ENCODE measurements around the gene CYP2U1.

Gene CYP2U1

GRCh38 chr4:107978716-107979451 lies 47.5 kb downstream of the CYP2U1 start:
- DNase-seq, result peak in 41 of 56 donors; percentile 6 to 68 (median 39)

DNA sequence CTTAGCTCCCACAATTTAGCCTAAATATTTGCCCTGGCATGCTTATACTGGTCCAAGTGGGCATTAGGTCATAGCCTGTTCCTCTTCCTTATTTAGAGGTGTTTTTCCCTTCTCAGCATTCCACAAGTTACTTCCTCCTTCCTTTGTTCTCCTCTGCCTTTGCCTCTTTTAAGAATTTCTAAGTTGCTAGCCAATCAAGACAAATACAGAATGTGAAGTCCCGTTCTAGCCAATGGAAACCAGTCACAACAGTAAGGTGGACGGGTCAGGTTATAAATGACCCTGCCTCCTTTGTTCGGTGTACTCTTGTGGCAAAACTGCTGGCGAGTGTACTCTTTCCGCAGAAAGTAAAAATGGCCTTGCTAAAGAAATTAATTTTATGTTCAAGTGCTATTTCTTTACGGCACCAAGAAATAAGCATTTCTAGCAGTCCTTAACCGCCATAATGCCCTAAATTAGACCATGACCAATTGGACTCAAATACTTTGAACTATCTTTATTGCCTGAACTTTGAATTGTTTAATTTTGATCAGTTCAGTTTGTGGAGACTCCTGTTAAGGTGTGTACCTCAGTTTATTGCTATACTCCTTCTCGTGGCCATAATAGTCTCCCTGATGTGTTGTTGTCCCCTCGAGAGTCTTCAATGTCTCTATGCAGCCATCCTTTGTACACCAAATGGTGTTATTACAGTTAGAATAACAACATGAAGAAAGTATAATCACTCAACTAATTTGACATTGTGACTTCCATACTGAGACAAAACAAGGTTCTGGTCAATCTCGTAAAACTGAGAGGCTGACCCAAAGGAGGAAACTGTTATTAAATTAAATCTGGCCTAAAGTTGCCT lies 56.8 kb downstream of the CYP2U1 start:
- no peak for DNase-seq

- DNase-seq, result no peak
Measured at GRCh38 chr4:107988763-107989035, 57.4 kb downstream of the CYP2U1 start.

GRCh38 chr4:107989162-107989536 lies 57.8 kb downstream of the CYP2U1 start:
- no peak for DNase-seq

GRCh38 chr4:107989537-107990386 lies 58.4 kb downstream of the CYP2U1 start, which contains the start of gene HADH:
HADH (plus strand) TSS chr4:107989889; CDS start chr4:107989933, 44 bp downstream.
- peak; percentile 16 to 97 (median 91) for DNase-seq

GRCh38 chr4:107991945-107992630 lies 60.7 kb downstream of the CYP2U1 start:
- DNase-seq, result no peak

DNA sequence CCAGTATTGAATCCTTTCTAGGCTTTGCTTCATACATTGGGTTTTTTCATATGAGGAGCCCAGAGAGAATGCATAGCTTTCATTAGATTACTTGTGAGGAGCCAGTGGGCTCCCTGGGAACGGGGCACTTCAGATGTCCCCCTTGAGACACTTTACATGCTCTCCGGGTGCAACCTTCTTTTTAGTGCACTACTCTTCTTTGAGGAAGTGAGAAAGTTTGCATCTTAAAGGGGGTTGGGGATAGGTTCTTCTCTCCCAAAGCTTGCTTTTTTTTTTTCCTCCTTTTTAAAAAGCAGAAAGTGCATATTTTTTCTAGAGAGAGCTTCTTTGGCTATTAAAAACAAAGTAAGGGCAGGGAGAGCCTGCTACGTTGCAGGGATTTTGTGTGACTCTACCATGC lies 62.6 kb downstream of the CYP2U1 start:
- no peak for DNase-seq

- no peak for DNase-seq
Measured at GRCh38 chr4:107994894-107995293, 63.5 kb downstream of the CYP2U1 start.

DNA sequence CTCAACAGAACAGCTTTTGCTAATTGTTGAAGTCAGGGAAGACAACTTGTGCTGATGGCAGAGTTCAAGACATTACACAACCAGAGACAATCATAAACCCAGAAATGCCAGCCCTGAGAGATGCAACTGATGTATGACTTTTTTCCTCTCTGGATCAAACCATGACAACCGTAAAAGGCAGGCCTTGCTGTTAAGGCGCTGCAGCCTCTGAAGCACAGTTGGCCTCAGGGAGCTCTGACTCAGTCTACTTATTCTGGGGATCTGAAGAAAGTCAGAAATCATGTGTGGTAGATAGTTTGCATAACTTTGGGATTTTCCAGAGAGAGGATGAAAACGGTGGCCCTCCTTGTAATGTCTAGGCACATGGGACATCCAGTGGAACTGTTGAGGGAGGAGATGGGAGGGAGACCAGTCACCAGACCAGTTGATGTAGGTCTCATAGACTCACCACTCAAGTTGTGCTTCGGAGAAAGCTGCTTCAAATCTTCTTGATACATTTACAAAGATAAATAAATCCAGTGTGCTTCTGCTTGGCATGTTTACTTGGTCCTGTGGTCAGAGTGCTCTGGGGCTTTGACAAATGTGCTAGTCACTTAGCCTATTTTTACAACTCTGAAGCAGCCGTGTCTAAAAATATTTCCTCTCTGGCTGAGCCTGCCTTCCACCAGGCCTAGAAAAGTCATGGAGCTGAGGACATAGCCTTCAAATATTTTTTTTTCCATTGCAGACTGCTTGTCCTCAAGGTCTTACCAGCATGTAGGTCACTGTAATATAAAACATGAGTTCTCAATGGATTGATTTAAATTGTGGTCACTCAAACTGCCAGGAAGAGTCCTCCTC lies 65.8 kb downstream of the CYP2U1 start:
- DNase-seq, result no peak

DNA sequence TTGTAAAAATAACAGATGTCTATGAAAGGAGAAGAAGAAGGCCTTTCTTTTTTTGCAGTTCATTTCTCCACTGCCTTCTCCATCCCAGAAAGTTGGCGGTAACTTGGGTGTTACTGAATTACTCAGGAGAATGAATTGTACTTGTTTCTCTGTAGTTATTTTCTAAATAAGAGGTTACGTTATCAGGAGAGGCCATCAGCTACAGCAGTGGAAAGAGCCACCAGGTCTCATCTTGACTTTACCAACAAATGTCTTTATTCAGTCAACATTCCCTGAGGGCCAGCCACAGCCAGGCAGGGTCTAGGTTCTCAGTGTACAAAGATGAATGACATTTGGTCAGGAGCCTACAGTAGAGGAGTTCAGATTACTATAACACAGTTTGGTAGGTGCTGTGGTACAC lies 66.4 kb downstream of the CYP2U1 start:
- no peak for DNase-seq

DNA sequence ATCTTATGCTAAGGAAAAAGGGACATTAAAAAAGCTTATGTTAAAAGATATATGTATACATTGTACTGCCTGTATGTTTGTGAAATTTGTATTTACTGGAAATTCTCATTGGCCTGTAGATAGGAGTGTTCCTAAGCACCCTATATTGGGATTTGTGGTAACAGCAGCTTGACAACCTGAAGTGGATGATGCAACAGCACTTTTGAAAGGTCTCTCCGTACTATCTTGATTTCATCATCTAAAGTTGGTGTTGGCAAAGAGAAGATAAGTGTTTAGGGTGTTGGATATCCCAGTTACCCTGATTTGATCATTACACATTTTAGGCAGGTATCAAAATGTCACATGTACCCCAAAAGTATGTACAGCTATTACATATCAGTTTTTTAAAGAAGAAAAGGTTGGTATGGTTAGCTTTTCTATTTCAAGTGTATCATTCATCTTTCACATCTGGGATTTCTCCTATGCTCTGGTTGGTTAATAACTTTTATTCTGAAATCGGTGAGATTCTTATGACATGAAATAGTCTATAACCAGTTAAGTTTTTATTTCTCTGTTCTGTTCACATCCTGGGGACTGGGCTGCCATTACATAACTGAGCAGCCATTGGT lies 68.7 kb downstream of the CYP2U1 start:
- DNase-seq, result no peak

DNA sequence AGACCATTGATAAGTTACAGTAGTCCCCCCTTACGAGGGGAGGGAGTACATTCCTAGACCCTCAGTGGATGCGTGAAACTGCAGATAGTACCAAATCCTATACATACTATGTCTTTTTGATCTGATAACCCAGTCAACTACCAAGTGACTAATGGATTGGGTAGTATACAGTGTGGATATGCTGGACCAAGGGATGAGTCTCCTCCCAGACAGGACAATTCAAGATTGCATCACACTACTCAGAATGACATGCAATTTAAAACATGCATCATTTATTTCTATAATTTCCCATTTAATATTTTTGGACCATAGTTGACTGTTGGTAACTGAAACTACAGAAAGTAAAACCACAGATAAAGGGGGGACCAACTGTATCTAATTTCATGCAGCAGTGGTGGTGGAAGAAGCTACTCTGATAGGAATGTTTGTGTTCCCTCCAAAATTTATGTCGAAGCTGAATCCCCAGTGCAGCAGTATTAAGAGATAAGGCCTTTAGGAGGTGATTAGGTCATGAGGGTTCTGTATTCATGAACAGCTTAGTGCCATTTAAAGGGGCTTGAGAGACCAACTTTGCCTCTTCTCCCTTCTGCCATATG lies 70.3 kb downstream of the CYP2U1 start:
- no peak for DNase-seq

Data from nucleus accumbens (tissue), 56 donors.